Stomach (tissue), 9 donors: Measurements from ENCODE around the gene CCDC91. TPM values are rescaled to one million over a fixed set of nuclear protein-coding genes. Genes with fewer than 3 reads are reported as not detected.

Source experiments
- DNase-seq, 2 donors: peaks; one replicate each; pipeline versions ENCODE4 v3.0.0 to v3.0.0-alpha.2; 2013 to 2019
- H3K27ac ChIP-seq, 5 donors: fragments of 200-600 bp in 4 of 5; sonication (generic) in 4 of 5; one replicate each; pipeline ENCODE4 v1.5.1; 2013 to 2019; ENCODE audit warnings: mild to moderate bottlenecking in 1 of 5, moderate library complexity in 1 of 5
- H3K27me3 ChIP-seq, 3 donors: fragments of 200-600 bp; sonication (generic); one replicate each; pipeline ENCODE4 v1.5.1; 2017 to 2019; ENCODE audit warnings: mixed run types in 1 of 3
- H3K36me3 ChIP-seq, 4 donors: fragments of 200-600 bp; sonication (generic); 1 replicate in 3 of 4; 2 replicates in 1 of 4; pipeline ENCODE4 v1.5.1; 2016 to 2019
- H3K4me1 ChIP-seq, 4 donors: fragments of 200-600 bp; sonication (generic); one replicate each; pipeline ENCODE4 v1.5.1; 2016 to 2019
- H3K4me3 ChIP-seq, 4 donors: fragments of 200-600 bp; sonication (generic) in 3 of 4; one replicate each; pipeline ENCODE4 v1.5.1; 2016 to 2019; ENCODE audit warnings: mild to moderate bottlenecking in 1 of 4
- H3K9me3 ChIP-seq, 4 donors: fragments of 200-600 bp; sonication (generic); one replicate each; pipeline ENCODE4 v1.5.1; 2016 to 2019
- CTCF ChIP-seq, 7 experiments: fragments of 450-650 bp in 4 of 7; fragments of 200-600 bp in 3 of 7; sonication (generic) in 3 of 7; IDR thresholded peaks; one replicate each; pipeline ENCODE4 v1.5.1; 2016 to 2019; ENCODE audit warnings: antibody characterized with exemption in 7 of 7, control low read depth in 2 of 7, mild to moderate bottlenecking in 1 of 7
- EP300 ChIP-seq: sonication (generic); formaldehyde crosslinking; IDR thresholded peaks from one replicate; pipeline ENCODE4 v1.6.1; 2017; ENCODE audit warnings: antibody characterized with exemption
- POLR2A ChIP-seq, 4 donors: fragments of 450-650 bp; IDR thresholded peaks; one replicate each; pipeline ENCODE4 v1.6.1; 2016; ENCODE audit warnings: antibody characterized with exemption in 4 of 4, control low read depth in 2 of 4, mild to moderate bottlenecking in 1 of 4, moderate library complexity in 1 of 4
- POLR2AphosphoS5 ChIP-seq, 3 donors: sonication (generic); formaldehyde crosslinking; IDR thresholded peaks; one replicate each; pipeline ENCODE4 v1.6.1; 2016; ENCODE audit warnings: antibody characterized with exemption in 3 of 3
- WGBS, 5 donors: extraction: QIAGEN DNeasy Blood & Tissue Kit in 3 of 5; methylation state at CpG; one replicate each; pipeline versions ENCODE4 v1.1.5 to v1.1.7; 2013 to 2018; 5-methylcytosine and 5-hydroxymethylcytosine counted together
- intact Hi-C: fragments of 100-400 bp; cut with DNase I; formaldehyde crosslinking; loops from one replicate; pipeline ENCODE4 v1.15.1; 2023; ENCODE audit warnings: low total_unique reads
- polyA plus RNA-seq, 3 donors: library from polyadenylated mRNA; stranded (reverse); fragments of 200-250 nt; gene quantifications; one replicate each; pipeline ENCODE4 v1.2.3, GENCODE V29; 2013
- total RNA-seq, 5 donors: library from RNA; depleted of rRNA; stranded (reverse); fragments of >200 nt; gene quantifications; one replicate each; pipeline versions ENCODE4 v1.1.0 to v1.2.3, GENCODE V29; 2014 to 2016
- donor health status: healthy with polysubstance abuse.
- donor health status: Bipolar disorder and iron deficiency.
- donor health status: healthy.

The CCDC91 gene
- total and polyA plus RNA-seq, 8 donors, result 9.9 to 69.6 (median 34.4) TPM

- Histone ChIP-seq H3K36me3 (peaks cover 0 to 19% (median 5%) of the 10 kb centered on the region in 4 donors), H3K27ac (no peak overlapping the region), H3K9me3 (peaks cover 0 to 8% (median 3%) of the 10 kb centered on the region in 4 donors), H3K27me3 (no peaks in the 10 kb centered on the region), H3K4me3 (no peak overlapping the region), H3K4me1 (no peaks in the 10 kb centered on the region)
- no peak for TF ChIP-seq POLR2A (IDR thresholded peaks at IDR 0.05)
- TF ChIP-seq EP300, result no peak
- no peak for TF ChIP-seq CTCF (IDR thresholded peaks at IDR 0.05)
- no peak for TF ChIP-seq POLR2AphosphoS5 (IDR thresholded peaks at IDR 0.05)
- intact Hi-C loops, result no loop called here
- no peak for DNase-seq
Observed at GRCh38 chr12:28355161-28355560, 164.9 kb downstream of the CCDC91 start.

- TF ChIP-seq EP300 (no peak), POLR2AphosphoS5 (IDR thresholded peaks at IDR 0.05) (no peak), CTCF (IDR thresholded peaks at IDR 0.05) (no peak), POLR2A (IDR thresholded peaks at IDR 0.05) (no peak)
Observed at GRCh38 chr12:28360253-28360652, 170.0 kb downstream of the CCDC91 start.

GRCh38 chr12:28367326-28367725 lies 177.1 kb downstream of the CCDC91 start:
- intact Hi-C loops, result no loop called here
- Histone ChIP-seq H3K4me1 (no peaks in the 10 kb centered on the region), H3K4me3 (no peak overlapping the region), H3K36me3 (peaks cover 0 to 60% (median 45%) of the 10 kb centered on the region in 4 donors), H3K27ac (no peak overlapping the region), H3K27me3 (no peaks in the 10 kb centered on the region), H3K9me3 (peaks cover 4 to 48% (median 41%) of the 10 kb centered on the region in 4 donors)
- TF ChIP-seq CTCF (IDR thresholded peaks at IDR 0.05), result no peak
- no peak for TF ChIP-seq POLR2AphosphoS5 (IDR thresholded peaks at IDR 0.05)
- no peak for TF ChIP-seq EP300
- TF ChIP-seq POLR2A (IDR thresholded peaks at IDR 0.05), result no peak
- 86 to 100% (median 96%) methylated on average over 1 of the region's 1 CpG for WGBS, 5 donors
- DNase-seq, result no peak

More at GRCh38 chr12:28360253-28360652, 170.0 kb downstream of the CCDC91 start:
- 85 to 91% (median 87%) methylated on average over 2 of the region's 2 CpGs for WGBS, 5 donors
- Histone ChIP-seq H3K27ac (no peak overlapping the region), H3K36me3 (peaks cover 0 to 5% (median 0%) of the 10 kb centered on the region in 4 donors), H3K9me3 (no peaks in the 10 kb centered on the region), H3K4me3 (no peak overlapping the region), H3K27me3 (no peaks in the 10 kb centered on the region), H3K4me1 (no peaks in the 10 kb centered on the region)
- DNase-seq, result no peak
- intact Hi-C loops, result no loop called here

- Histone ChIP-seq H3K27ac (no peak overlapping the region), H3K9me3 (peaks cover 4 to 51% (median 41%) of the 10 kb centered on the region in 4 donors), H3K36me3 (peaks cover 0 to 60% (median 44%) of the 10 kb centered on the region in 4 donors), H3K4me3 (no peak overlapping the region), H3K27me3 (no peaks in the 10 kb centered on the region), H3K4me1 (no peaks in the 10 kb centered on the region)
- WGBS, 5 donors, result 94 to 99% (median 96%) methylated on average over 2 of the region's 2 CpGs
- TF ChIP-seq CTCF (IDR thresholded peaks at IDR 0.05), result no peak
- TF ChIP-seq POLR2AphosphoS5 (IDR thresholded peaks at IDR 0.05), result no peak
- no peak for TF ChIP-seq POLR2A (IDR thresholded peaks at IDR 0.05)
- TF ChIP-seq EP300, result no peak
- intact Hi-C loops, result no loop called here
- DNase-seq, result no peak
Observed at GRCh38 chr12:28367993-28368392, 177.7 kb downstream of the CCDC91 start.
